ENCODE data around the gene APLP1.
A peak's percentile ranks its signal among the peaks of the same experiment; 100 is the strongest.
"Not testable (repeated sequence)": the region's sequence is repeated elsewhere in the genome, so short reads cannot be mapped to it uniquely, and the experiment has no call there.

The APLP1 gene

DNA sequence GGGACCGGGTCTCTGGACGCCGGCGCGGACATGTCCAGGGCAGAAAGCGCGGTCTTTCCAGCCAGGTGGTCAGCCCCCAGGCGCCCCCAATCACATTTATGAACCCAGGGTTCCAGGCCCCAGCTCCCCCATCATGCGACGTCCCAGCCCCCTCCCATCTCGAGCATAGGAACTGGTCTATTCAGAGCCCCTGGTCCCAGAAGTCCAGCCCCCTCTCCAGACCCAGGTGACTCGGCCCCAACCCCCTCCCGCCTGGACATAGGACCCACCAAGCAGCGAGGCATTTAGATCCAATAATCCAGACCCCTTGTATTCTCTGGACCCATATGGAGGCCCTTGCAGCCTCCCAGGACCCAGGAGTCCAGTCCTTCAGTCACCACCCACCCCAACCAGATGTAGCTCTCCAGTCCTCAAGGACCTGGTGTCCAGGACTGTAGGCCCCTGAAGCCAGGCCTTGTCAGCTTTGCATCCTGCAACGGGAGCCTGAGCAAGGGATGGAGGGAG lies 501 bp downstream of the APLP1 start:
- Histone ChIP-seq H3K4me3 (ENCODE audit: low read depth, low read length) (peak overlapping the region; percentile 69), H4K12ac (ENCODE audit: low read depth, low read length) (no peak overlapping the region), H3K4me2 (ENCODE audit: low read length) (peak overlapping the region; percentile 79), H2AK5ac (ENCODE audit: low read length) (no peak overlapping the region), H3K18ac (ENCODE audit: low read length) (no peak overlapping the region), H3K27ac (ENCODE audit: low read depth, low read length) (no peak overlapping the region), H2BK5ac (ENCODE audit: low read depth, low read length, poor library complexity) (no peak overlapping the region), H4K91ac (ENCODE audit: low read depth, low read length) (no peak overlapping the region), H4K8ac (ENCODE audit: low read depth, low read length) (no peak overlapping the region), H2BK12ac (ENCODE audit: low read length) (no peak overlapping the region), H3K9ac (ENCODE audit: low read length) (no peak overlapping the region), H3K4me1 (ENCODE audit: control insufficient read depth in 1 of 2, insufficient read depth in 2 of 2, low read length in 2 of 2) (peaks cover 12% of the 10 kb centered on the region in 2 experiments), H3K79me2 (ENCODE audit: control insufficient read depth, insufficient read depth, low read length, poor library complexity) (no peaks in the 10 kb centered on the region), H3K36me3 (ENCODE audit: control insufficient read depth in 1 of 2, insufficient read depth in 2 of 2, low read length in 2 of 2) (no peaks in the 10 kb centered on the region), H3K9me3 (ENCODE audit: insufficient read depth, low read depth, low read length) (peaks cover 2% of the 10 kb centered on the region), H3K4ac (ENCODE audit: low read depth, low read length) (no peak overlapping the region), H2AFZ (ENCODE audit: insufficient read depth, low read length, poor library complexity) (no peak overlapping the region), H2BK120ac (ENCODE audit: insufficient read depth, low read length, poor library complexity) (no peak overlapping the region), H3K27me3 (ENCODE audit: insufficient read depth, low read length) (peaks cover 13% of the 10 kb centered on the region), H3K14ac (ENCODE audit: low read length) (no peak overlapping the region), H3K23ac (ENCODE audit: low read length) (no peak overlapping the region), H3K79me1 (ENCODE audit: low read length) (no peaks in the 10 kb centered on the region)
- DNase-seq: peak in 1 of 2 donors; percentile 14
- WGBS (ENCODE audit: extremely low coverage, insufficient coverage, insufficient read length): no CpG with 5 or more reads among the region's 15 CpGs

DNA sequence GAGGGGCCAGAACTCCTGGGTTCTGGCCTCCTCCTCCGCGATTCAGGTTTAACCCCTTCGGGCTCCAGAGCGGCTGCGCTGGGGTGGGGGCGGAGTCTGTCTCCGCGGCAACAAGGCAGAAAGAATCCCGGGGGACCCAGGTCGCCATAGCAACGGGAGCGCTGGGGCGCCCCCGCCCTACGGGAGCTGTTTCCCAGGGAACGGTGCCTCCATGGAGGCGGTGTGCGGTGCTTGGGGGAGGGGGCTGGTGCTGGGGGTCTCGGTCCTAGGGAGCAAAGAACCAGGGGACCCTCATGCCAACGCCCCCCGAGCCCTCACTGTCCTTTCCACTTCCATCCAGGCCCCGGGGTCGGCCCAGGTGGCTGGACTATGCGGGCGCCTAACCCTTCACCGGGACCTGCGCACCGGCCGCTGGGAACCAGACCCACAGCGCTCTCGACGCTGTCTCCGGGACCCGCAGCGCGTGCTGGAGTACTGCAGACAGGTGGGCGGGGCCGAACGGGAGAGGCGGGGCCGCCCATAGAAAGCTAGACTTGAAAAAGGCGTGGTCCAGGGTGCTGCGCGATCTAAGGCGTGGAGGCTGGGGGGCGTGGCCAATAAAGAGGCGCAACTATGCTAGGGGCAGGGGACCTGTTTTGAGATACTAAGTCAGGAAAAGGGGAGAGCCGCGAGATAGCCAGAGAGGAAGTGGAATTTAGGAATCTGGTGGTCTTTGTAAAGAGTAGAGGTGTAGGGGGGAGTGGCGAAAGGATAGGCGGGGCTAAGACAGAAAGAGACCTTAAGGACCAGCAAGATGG lies 1.2 kb downstream of the APLP1 start:
- Histone ChIP-seq H4K91ac (ENCODE audit: low read depth, low read length) (no peak overlapping the region), H3K79me1 (ENCODE audit: low read length) (no peaks in the 10 kb centered on the region), H3K4me3 (ENCODE audit: low read depth, low read length) (no peak overlapping the region), H2BK5ac (ENCODE audit: low read depth, low read length, poor library complexity) (no peak overlapping the region), H3K9me3 (ENCODE audit: insufficient read depth, low read depth, low read length) (peaks cover 2% of the 10 kb centered on the region), H3K36me3 (ENCODE audit: control insufficient read depth in 1 of 2, insufficient read depth in 2 of 2, low read length in 2 of 2) (no peaks in the 10 kb centered on the region), H2AFZ (ENCODE audit: insufficient read depth, low read length, poor library complexity) (no peak overlapping the region), H3K27me3 (ENCODE audit: insufficient read depth, low read length) (peaks cover 13% of the 10 kb centered on the region), H3K4me2 (ENCODE audit: low read length) (peak overlapping the region; percentile 79), H3K4ac (ENCODE audit: low read depth, low read length) (no peak overlapping the region), H3K4me1 (ENCODE audit: control insufficient read depth in 1 of 2, insufficient read depth in 2 of 2, low read length in 2 of 2) (peaks cover 12% of the 10 kb centered on the region in 2 experiments), H2BK12ac (ENCODE audit: low read length) (no peak overlapping the region), H2AK5ac (ENCODE audit: low read length) (no peak overlapping the region), H3K14ac (ENCODE audit: low read length) (no peak overlapping the region), H3K18ac (ENCODE audit: low read length) (no peak overlapping the region), H3K23ac (ENCODE audit: low read length) (no peak overlapping the region), H2BK120ac (ENCODE audit: insufficient read depth, low read length, poor library complexity) (no peak overlapping the region), H3K79me2 (ENCODE audit: control insufficient read depth, insufficient read depth, low read length, poor library complexity) (no peaks in the 10 kb centered on the region), H4K12ac (ENCODE audit: low read depth, low read length) (no peak overlapping the region), H3K27ac (ENCODE audit: low read depth, low read length) (no peak overlapping the region), H3K9ac (ENCODE audit: low read length) (no peak overlapping the region), H4K8ac (ENCODE audit: low read depth, low read length) (no peak overlapping the region)
- no CpG with 5 or more reads among the region's 51 CpGs for WGBS (ENCODE audit: extremely low coverage, insufficient coverage, insufficient read length)
- peak; percentile 94 to 95 for DNase-seq

DNA sequence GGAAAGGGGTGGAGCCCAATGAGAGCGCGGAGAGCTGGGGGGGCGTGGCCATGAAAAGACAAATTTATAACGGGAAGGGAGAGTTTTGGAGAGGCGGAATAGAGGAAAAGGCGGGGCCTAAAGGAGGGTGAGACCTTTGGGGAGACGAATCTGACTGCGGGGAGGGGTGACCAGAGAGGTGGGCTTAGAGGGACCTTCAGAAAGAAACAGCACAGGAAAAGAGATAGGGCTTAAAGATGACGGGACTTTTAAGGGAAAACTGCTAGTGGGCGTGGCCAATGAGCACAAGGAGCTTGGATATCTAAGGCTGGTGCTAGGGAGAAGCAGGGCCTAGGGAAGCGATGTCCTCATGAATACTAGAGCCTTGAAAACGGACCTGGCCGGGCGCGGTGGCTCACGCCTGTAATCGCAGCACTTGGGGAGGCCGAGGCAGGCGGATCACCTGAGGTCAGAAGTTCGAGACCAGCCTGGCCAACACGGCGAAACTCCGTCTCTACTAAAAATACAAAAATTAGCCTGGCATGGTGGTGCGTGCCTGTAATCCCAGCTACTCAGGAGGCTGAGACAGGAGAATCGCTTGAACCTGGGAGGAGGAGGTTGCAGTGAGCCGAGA lies 1.9 kb downstream of the APLP1 start:
- WGBS (ENCODE audit: extremely low coverage, insufficient coverage, insufficient read length): no CpG with 5 or more reads among the region's 26 CpGs
- H3K4me1 ChIP-seq (ENCODE audit: control insufficient read depth in 1 of 2, insufficient read depth in 2 of 2, low read length in 2 of 2): peaks cover 12% of the 10 kb centered on the region in 2 experiments
- DNase-seq: peak in 1 of 2 donors; percentile 10
- H3K4ac ChIP-seq (ENCODE audit: low read depth, low read length); H2AFZ ChIP-seq (ENCODE audit: insufficient read depth, low read length, poor library complexity); H2AK5ac ChIP-seq (ENCODE audit: low read length); H4K12ac ChIP-seq (ENCODE audit: low read depth, low read length); H3K18ac ChIP-seq (ENCODE audit: low read length); H4K91ac ChIP-seq (ENCODE audit: low read depth, low read length); H2BK12ac ChIP-seq (ENCODE audit: low read length); H3K9ac ChIP-seq (ENCODE audit: low read length); H2BK120ac ChIP-seq (ENCODE audit: insufficient read depth, low read length, poor library complexity); H3K79me1 ChIP-seq (ENCODE audit: low read length); H3K4me3 ChIP-seq (ENCODE audit: low read depth, low read length); H3K27ac ChIP-seq (ENCODE audit: low read depth, low read length); H3K79me2 ChIP-seq (ENCODE audit: control insufficient read depth, insufficient read depth, low read length, poor library complexity); H3K14ac ChIP-seq (ENCODE audit: low read length); H3K23ac ChIP-seq (ENCODE audit: low read length); H2BK5ac ChIP-seq (ENCODE audit: low read depth, low read length, poor library complexity); H4K8ac ChIP-seq (ENCODE audit: low read depth, low read length); H3K9me3 ChIP-seq (ENCODE audit: insufficient read depth, low read depth, low read length); H3K36me3 ChIP-seq (ENCODE audit: control insufficient read depth in 1 of 2, insufficient read depth in 2 of 2, low read length in 2 of 2): not testable (repeated sequence)
- H3K4me2 ChIP-seq (ENCODE audit: low read length): peak overlapping the region; percentile 79
- peaks cover 13% of the 10 kb centered on the region for H3K27me3 ChIP-seq (ENCODE audit: insufficient read depth, low read length)

DNA sequence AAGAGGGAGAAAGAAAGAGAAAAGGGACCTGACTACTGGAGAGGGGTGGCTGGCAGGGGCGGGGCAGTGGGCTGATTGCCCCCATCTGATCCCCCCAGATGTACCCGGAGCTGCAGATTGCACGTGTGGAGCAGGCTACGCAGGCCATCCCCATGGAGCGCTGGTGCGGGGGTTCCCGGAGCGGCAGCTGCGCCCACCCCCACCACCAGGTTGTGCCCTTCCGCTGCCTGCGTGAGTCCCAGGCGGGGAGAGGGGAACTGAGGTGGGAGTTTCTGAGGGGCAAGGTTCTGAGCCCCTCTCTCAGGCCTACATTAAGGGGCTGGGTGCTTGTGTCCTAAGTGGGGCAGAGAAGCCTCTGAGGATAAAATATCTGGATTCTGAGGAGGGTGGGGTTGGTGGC lies 2.4 kb downstream of the APLP1 start:
- no peak overlapping the region for H2AFZ ChIP-seq (ENCODE audit: insufficient read depth, low read length, poor library complexity)
- no peak overlapping the region for H3K18ac ChIP-seq (ENCODE audit: low read length)
- H4K12ac ChIP-seq (ENCODE audit: low read depth, low read length): no peak overlapping the region
- no peak overlapping the region for H4K8ac ChIP-seq (ENCODE audit: low read depth, low read length)
- no peak overlapping the region for H3K4me3 ChIP-seq (ENCODE audit: low read depth, low read length)
- H3K4ac ChIP-seq (ENCODE audit: low read depth, low read length): no peak overlapping the region
- no peak overlapping the region for H2AK5ac ChIP-seq (ENCODE audit: low read length)
- DNase-seq: no peak
- H3K36me3 ChIP-seq (ENCODE audit: control insufficient read depth in 1 of 2, insufficient read depth in 2 of 2, low read length in 2 of 2): no peaks in the 10 kb centered on the region
- H4K91ac ChIP-seq (ENCODE audit: low read depth, low read length): no peak overlapping the region
- H3K4me2 ChIP-seq (ENCODE audit: low read length): no peak overlapping the region
- H3K4me1 ChIP-seq (ENCODE audit: control insufficient read depth in 1 of 2, insufficient read depth in 2 of 2, low read length in 2 of 2): peaks cover 12% of the 10 kb centered on the region in 2 experiments
- H3K23ac ChIP-seq (ENCODE audit: low read length): no peak overlapping the region
- no peak overlapping the region for H3K27ac ChIP-seq (ENCODE audit: low read depth, low read length)
- H3K9me3 ChIP-seq (ENCODE audit: insufficient read depth, low read depth, low read length): peaks cover 2% of the 10 kb centered on the region
- no CpG with 5 or more reads among the region's 12 CpGs for WGBS (ENCODE audit: extremely low coverage, insufficient coverage, insufficient read length)
- H3K79me2 ChIP-seq (ENCODE audit: control insufficient read depth, insufficient read depth, low read length, poor library complexity): no peaks in the 10 kb centered on the region
- H2BK5ac ChIP-seq (ENCODE audit: low read depth, low read length, poor library complexity): no peak overlapping the region
- peaks cover 13% of the 10 kb centered on the region for H3K27me3 ChIP-seq (ENCODE audit: insufficient read depth, low read length)
- H3K9ac ChIP-seq (ENCODE audit: low read length): no peak overlapping the region
- no peak overlapping the region for H3K14ac ChIP-seq (ENCODE audit: low read length)
- no peak overlapping the region for H2BK12ac ChIP-seq (ENCODE audit: low read length)
- no peaks in the 10 kb centered on the region for H3K79me1 ChIP-seq (ENCODE audit: low read length)
- H2BK120ac ChIP-seq (ENCODE audit: insufficient read depth, low read length, poor library complexity): no peak overlapping the region

Measured in trophoblast cell (in vitro differentiated cells and primary cell).